Skin of body (tissue), 2 donors: ENCODE measurements around the gene ITPKB. TPM values are rescaled to one million over a fixed set of nuclear protein-coding genes. Genes with fewer than 3 reads are reported as not detected.
A peak's percentile ranks its signal among the peaks of the same experiment; 100 is the strongest.
"Not testable (repeated sequence)": the region's sequence is repeated elsewhere in the genome, so short reads cannot be mapped to it uniquely, and the experiment has no call there.

Experiments used
- DNase-seq: peaks from one replicate; lab custom pipeline; 2025; lab: John Stamatoyannopoulos, UW
- total RNA-seq: library from RNA; depleted of rRNA; stranded (reverse); fragments of >200 nt; gene quantifications from one replicate; pipeline ENCODE4 v1.2.3, GENCODE V29; 2014

ITPKB gene
- total RNA-seq: 30.1 TPM

DNA sequence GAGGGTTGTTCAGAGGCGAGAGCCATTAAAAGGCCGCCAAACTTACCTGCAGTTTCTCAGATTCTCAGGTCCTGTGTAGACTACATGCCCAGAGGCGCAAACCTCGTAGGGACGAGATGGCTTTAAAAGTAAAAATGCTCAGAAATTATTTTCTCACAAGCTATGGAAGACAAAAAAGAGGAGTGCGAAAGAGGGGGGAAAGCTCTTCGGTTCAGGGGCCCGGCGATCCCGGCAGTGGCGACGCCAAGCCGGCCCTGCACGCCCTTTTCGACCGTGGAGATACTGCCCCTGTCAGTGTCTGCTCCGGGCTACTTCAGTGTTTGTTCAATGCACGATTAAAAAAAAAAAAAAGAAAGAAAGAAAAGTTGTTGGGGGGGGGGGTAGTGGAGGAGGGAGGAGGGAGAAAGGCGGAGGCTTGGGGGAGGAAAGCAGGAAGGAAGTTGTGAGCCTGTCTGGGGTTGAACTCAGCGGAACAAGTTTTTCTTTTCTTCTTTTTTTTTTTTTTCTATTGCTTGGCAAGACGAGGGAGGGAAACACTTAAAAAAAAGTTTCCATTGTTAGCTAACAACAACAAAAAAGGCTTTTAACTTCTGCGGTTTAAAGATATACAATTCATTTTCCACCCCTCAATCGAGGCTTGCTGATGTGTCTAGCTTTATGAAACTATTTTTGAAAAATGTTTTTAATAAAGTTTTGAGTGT lies at the start of gene ITPKB:
Gene ITPKB, minus strand, starts transcription at position 288 of the 701 bp plus-strand sequence. CDS start 1,824 bp downstream, outside the sequence.
- DNase-seq: peak; percentile 93

DNA sequence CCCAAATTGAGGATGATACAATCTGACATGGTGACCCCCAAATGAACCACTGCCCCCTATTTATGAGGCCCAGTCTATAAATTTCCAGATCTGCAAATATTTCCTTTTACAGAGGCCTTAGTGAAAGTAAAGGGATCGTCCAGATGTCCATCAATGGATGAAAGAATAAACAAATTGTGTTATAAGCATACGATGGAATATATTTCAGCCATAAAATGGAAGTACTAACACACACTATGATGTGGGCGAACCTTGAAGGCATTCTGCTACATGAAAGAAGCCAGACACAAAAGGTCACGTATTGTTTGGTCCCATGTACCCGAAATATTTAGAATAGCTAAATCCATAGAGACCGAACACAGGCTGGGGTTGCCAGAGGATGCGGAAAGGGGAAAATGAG lies 48.6 kb upstream of the ITPKB start:
- no peak for DNase-seq

DNA sequence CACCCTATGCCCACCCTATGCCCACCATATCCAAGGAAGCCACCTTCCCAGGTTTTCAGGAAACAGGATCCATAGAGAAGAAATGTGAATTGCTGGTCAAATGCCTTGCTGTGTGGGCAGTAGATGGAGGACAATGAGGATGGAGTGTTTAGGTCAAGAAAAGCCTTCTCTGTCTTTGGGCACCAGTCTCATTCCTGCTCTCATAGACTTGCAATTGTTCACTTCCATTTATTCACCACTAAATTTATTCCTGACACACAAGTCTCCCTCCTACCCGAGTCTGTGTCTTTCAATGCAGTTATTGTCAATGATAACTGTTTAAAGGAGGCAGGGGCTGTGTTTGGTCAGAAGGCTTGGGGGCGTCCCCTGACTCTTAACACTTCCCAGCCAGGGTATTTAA lies 48.0 kb upstream of the ITPKB start:
- no peak for DNase-seq

DNA sequence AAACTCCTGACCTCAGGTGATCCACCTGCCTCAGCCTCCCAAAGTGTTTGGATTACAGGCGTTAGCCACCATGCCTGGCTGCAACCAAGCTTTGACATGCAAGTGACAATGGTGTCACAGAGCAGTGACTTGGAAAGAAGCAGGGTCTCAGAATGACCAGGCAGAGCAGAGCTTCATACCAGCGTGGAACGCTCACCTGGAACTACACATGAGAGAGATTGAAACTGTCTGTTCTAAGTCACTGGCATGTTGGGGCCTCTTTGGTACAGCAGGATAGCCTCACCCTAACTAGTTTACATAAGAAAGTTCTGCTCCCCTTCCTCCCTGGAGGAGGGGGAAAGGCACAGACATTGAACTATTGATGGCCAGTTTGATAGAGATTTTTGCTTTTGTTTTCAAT lies 47.5 kb upstream of the ITPKB start:
- DNase-seq: no peak

DNA sequence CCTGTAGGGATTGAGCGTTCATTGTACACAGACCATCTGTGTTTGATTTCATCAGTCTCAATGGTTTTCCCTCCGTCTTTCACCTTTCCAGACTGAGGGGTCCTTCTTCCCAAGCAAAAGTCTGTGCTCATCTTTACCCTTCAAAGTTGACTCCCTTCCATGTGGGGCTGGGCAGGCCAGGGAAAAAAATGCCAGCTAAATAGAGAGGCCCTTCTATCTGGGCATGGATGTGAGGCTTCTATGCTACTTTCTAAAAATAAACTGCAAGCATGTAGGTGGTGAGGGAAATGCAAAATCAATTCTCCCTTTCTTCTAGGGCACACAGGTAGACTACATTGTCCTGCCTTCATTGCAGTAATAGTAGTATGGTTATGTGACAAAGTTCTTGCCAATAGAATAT lies 46.7 kb upstream of the ITPKB start:
- no peak for DNase-seq

DNA sequence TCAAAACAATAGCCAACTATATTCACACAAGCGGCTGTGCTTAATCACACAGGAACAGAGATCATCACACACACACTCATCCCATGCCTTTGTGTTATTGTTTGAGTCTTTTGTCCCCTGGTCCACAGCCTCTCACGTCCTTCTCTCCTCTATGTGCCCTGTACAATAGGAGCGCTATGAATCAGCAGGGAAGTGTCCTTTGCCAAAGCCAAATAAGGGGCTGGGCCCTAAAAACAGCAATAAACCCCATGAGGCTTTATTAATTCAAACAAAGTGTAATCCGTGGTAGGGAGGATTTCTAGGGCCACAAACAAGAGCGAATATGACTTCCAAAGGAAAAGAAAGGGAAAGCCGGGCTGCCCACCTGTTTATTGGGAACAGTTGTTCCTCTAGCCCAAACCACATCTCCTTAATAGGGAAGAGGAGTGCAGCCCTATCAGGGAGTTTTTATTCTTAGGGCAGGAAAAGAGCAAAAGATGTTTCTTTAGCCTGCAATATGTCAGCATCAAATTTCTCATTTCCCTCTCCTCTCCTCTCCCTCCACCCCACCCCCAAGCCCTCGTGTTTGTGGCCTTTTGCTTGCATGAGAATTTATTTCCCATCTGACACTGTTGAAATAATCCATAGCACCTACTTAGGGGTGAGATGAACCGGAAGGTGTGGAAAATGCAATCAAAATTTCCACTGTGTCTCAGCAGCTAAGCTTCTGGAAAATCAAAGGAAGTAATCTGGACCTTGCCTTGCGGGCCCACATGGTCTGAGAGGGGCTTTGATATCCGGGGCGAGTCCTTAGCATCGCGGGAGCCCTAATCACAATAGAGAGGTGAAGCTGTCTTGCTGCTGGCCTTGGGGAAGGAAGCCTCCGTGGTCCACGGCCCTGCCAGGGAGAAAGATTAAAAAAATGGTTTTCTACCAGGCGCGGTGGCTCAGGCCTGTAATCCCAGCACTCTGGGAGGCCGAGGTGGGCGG lies 45.3 kb upstream of the ITPKB start:
- no peak for DNase-seq

DNA sequence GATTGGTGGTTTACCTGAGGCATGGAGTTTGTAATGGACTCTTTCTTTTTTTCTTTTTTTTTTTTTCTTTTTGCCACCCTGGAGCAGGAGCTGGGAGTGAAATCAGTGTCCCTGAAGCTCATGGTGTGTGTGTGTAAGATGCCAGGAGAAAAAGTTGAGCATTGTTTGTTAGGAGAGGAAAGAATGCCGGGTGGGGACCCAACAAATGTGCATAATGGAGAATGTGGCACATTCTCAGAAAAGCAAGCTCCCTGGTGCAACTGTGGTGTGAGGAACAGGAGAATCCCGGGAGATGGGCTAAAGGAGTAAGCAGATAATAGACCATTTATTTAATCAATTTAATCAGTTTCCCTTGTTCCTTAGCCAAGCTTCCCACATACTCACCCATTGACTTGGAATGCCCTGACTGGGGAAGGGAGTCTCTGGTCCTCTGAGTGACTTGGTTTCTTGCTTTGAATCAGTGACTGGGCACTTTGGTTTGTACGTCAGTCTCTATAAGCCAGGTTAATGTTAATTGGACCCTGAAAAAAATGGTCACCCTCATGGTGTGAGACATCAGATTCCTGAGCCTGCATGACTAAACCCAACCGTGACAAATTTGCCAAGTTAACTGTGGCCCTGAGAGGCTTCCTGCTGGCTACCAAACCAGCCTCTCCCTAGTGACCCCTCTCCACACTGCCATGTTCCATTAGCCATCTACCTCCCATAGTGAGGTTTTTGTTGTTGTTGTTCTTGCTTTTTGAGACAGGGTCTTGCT lies 43.9 kb upstream of the ITPKB start:
- DNase-seq: no peak

DNA sequence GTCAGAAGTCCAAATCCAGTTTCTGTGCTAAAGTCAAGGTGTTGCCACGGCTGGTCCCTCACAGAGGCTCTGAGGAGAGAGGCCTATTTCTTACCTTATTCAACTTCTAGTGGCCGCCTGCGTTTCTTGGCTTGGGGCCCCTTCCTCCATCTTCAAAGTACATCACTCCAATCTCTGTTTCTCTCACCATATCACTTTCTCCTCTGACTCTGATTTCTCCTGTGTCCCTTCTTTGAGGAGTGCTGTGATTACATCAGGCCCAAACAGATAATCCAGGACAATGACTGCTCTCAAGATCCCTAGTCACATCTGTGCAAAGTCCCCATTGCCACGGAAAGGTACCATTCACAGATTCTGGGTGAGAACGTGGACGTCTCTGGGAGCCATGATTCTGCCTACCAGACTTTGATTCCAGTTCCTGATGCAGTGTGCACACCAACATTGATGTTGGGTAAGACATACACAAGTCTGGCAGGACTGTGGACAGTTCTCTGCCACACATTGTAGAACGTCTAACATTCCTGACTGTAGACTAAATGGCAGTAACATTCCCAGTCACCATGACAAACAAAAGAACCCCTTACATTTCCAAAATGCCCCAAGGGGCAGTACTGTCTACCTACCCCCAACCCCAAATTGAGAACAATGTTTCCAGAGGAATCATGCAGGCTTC lies 43.0 kb upstream of the ITPKB start:
- no peak for DNase-seq

DNA sequence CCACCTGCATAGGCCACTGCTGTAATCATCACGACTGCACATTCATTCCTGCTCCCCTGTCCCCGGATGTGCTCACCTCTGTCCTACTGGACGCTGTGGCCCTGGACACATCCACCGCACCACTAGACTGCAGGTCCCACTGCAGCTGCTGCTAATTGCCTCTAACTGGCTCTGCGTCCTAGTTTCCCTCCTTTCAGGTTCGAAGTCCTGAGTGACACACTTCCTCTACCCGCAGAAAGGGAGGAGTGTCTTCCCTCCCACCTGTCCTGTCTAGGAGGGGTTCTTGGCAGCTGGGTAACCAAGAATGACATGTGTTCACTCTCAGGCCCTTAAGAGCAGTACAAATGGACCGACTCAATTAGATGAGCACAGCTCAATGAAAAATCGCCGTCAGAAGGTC lies 40.5 kb upstream of the ITPKB start:
- DNase-seq: no peak

DNA sequence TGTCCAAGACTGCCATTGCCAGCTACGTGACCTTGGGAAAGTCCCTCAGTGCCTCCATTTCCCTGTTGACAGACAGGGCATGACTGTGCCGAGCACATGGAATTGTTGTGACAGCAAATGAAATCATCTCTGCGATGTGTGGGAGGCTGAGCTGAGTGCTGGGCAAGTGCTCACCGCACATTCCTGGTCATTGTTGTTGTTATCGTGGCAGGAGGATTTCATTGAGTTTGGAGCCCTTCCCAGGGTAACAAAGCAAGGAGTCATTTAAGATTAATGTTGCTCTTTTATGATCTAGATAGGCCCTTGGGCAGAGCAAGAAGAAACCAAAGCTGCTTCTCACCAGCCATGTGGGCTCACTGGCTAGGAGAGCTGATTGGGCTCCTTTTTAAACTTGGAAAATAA lies 39.6 kb upstream of the ITPKB start:
- no peak for DNase-seq

DNA sequence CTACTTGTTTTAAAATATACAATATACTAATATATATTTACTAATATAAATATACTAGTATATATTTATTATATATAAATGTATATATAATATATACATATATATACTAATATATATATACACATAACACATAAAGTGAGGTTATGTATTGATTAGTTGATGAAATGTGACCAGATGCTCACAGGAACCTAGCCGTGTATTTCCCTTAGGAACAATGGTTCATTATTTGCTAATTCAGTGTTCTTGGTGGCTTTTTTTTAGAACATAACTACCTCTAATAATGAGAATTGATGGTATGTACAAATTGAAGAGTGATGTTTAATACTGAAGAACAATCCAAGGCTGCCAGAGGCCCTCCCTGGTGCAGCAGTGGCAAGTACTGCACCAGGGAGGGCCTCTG lies 37.9 kb upstream of the ITPKB start:
- DNase-seq: no peak

DNA sequence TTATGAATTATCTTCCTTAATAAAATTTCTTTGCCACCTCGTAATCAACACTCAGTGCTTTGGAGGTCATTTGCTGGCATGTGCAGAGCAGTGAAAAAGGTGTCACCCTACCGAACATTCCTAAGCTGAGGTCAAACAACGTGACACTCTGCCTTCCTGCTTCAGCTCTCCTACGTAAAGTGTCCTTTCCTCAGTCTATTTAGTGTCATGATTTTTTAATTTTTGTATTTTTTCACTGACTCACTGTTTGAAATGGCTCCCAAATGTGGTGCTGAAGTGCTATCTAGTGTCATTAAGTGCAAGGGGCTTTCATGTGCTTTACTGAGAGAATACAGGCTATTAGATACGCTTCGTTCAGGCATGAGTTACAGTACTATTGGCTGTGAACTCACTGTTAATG lies 37.0 kb upstream of the ITPKB start:
- DNase-seq: no peak

DNA sequence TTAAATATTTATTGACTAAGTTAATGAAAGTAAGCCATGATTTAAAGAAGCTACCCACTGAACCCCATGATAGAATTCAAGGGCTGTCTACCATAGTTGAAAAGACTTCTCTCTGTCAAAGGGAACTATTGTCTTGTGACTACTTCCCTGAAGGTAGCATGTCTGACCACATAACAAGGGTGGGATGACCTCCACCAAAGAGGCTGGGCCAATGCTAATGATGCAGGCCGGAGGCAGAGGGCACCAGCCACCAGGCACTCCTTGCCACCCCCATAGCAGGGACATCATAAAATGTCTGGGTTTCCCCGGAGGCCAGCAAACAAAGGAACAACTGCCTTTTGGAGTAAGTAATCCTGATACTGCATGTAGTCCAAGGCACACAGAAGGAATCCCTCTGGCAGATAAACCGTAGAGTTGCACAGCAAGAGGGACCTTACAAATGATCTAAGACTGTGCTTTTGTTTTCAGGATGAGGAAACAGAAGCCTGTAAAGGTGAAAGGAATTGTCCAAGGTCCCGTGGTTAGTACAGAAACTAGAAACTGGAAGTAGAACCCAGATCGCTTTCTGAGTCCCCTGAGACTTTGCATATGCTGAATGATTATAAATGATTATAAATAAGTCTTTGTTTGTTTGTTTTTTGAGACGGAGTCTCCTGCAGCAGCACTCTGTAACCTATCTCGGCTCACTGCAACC lies 33.5 kb upstream of the ITPKB start:
- DNase-seq: no peak

DNA sequence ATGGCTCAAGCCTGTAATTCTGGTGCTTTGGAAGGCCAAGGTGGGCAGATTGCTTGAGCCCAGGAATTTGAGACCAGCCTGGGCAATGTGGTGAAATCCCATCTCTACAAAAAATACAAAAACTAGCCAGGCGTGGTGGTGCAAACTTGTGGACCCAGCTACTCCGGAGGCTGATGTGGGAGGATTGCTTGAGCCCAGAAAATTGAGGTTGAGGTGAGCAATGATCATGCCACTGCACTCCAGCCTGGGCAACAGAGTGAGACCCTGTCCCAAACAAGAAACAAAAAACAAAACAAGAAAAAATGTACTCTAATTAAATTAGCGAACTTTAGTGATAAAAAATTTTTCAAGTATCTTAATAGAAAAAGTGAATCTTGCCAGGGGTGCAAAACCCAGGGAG lies 28.1 kb upstream of the ITPKB start:
- not testable (repeated sequence) for DNase-seq

DNA sequence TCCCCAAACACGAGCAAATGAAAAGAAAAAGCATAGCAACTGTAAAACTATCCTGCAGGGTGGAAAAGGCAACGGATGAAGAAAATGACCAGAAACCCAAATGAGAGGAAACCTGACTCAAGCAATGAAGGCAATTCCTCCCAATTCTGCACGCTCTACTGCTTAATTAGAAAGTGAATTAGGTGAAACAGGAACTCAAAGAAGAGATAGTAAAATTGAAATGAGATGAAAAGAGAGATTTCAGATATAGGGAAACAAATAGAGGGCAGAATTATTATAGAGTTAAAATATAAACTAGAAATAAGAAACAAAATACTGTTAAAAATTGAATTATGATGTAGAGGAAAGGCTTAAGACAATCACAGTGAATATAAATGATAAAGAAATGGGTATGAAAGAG lies 27.5 kb upstream of the ITPKB start:
- no peak for DNase-seq

DNA sequence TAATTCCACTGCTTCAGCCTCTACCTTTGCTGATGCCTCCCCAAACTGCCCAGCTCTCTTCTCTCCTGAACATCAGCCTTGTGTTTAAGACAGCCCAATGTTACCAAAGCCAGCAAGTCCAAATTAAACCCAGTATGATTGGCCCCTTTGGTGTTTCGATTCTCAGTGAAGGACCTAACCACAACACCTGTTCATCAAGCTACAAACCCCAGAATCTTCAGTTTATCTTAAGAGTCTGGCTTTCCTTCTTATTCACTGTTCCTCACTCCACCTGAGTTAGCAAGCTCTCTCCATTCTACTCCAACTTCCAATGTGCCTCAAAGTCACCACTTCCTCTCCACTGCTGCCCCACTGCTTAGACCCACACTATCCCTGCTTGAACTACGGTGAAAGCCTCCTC lies 25.5 kb upstream of the ITPKB start:
- no peak for DNase-seq

DNA sequence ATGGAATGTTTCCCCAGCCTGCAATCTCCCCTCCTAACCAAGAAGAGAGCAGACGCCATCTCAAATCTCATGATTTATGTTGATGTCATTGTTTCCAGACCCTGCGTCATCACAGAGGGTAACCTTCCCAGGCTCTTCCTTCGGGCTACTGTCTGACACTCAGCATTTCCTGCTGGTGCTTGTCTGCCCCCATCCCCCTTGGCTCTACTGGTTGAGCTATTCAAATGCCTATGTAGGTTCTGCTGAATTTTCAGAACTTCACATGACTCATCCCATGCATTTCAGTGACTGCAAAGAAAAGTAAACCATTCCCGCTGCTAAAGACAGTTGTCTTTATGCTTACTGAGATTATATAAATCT lies 24.8 kb upstream of the ITPKB start:
- DNase-seq: no peak

DNA sequence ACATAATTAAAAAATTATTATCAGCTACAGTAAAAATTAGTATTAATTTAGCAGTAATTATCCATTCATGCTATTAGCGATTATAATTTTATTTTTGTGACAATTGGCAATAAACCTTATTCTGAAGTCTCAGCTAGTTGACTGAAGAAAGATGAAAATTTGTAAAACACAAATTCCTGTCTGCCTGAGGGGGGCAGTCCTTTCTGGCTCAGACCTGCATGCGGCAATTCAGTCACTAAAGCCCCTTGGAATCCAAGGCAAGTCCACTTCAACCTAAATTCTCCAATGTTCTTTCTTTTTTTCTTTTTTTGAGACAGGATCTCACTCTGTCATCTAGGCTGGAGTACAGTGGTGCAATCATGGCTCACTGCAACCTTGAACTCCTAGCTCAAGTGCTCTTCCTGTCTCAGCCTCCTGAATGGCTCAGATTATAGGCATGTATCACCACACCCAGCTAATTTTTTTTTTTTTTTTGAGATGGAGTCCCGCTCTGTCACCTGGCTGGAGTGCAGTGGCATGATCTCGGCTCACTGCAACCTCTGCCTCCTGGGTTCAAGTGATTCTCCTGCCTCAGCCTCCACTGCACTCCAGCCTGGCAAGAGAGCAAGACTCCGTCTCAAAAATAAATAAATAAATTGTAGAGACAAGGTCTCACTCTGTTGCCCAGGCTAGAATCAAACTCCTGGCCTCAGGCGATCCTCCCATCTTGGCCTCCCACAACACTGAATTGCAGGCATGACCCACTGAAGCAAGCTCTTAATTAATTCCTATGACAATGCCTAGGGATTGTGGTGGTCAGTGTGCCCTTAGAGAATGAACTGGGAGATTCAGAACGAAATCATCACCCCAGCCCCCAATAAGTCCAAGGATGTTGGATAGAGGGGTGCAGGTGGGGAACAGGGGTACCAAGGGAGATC lies 24.2 kb upstream of the ITPKB start:
- no peak for DNase-seq

DNA sequence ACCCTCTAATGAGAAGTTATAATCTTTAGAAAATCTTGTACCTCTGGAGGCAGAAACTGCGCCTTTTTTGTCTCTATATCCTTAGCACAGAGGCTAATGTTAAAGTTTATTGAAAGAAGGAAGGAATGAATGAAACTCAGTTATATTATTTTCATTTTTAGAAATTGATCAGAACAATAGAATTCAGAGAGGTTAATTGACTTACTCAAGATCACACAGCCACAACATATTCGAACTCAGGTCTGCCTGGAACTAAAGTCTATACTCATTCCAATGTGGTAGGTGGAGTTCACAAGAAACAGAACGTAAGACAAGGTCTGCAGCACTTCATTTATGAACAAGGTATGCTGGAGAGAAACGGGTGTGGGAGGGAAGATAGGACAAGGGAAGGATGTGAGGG lies 23.0 kb upstream of the ITPKB start:
- no peak for DNase-seq

DNA sequence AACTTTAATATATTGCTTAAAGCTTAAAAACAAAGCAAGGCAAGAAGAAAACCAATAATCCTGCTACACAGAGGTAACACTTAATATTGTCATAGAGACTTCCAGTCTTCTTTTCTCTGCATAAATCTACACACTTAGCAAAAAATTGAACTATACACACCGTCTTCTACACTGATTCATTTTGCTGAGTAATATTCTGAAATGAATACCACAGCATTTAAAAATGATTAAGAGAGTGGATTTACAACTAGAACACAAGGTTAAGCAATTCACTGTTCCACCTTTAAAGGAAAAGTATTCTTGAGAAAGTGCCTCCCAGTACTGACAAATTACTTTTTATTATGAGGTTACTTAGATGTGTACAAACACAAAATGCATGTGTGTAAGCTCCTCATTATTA lies 22.2 kb upstream of the ITPKB start:
- DNase-seq: no peak
